Fibroblast of skin of abdomen (primary cell): ENCODE results near the gene ENO3.
A peak's percentile ranks its signal among the peaks of the same experiment; 100 is the strongest.

Experiments
- DNase-seq: peaks from one replicate; pipeline ENCODE4 v3.0.0-alpha.2; 2013

Gene ENO3

GRCh38 chr17:4950075-4950745 is 709 bp upstream of the ENO3 start:
- no peak for DNase-seq

- no peak for DNase-seq
Observed at GRCh38 chr17:4951486-4951885, 567 bp downstream of the ENO3 start.

GRCh38 chr17:4953451-4953961 is 2.6 kb downstream of the ENO3 start:
- peak; percentile 79 for DNase-seq

GRCh38 chr17:4955091-4955490 is 4.2 kb downstream of the ENO3 start:
- no peak for DNase-seq

GRCh38 chr17:4956493-4957061 is 5.7 kb downstream of the ENO3 start:
- no peak for DNase-seq

GRCh38 chr17:4958102-4958501 is 7.2 kb downstream of the ENO3 start:
- no peak for DNase-seq

GRCh38 chr17:4959261-4959965 is 8.5 kb downstream of the ENO3 start:
- DNase-seq, result no peak

GRCh38 chr17:4960279-4960922 is 9.5 kb downstream of the ENO3 start:
- DNase-seq, result no peak

- no peak for DNase-seq
Observed at GRCh38 chr17:4965311-4965986, 14.5 kb downstream of the ENO3 start.

- DNase-seq, result peak; percentile 100
Observed at GRCh38 chr17:4966844-4967538, 16.1 kb downstream of the ENO3 start.

GRCh38 chr17:4967539-4968485 is 16.9 kb downstream of the ENO3 start, which contains the start of gene SPAG7:
SPAG7 (minus strand) TSS chr17:4967817; CDS start chr17:4967804, 13 bp downstream.
- DNase-seq, result peak; percentile 97

GRCh38 chr17:4968486-4969046 is 17.6 kb downstream of the ENO3 start:
- peak; percentile 38 for DNase-seq

GRCh38 chr17:4969047-4969550 is 18.2 kb downstream of the ENO3 start:
- DNase-seq, result peak; percentile 96

- DNase-seq, result no peak
Observed at GRCh38 chr17:4969551-4970173, 18.7 kb downstream of the ENO3 start.

GRCh38 chr17:4970273-4970672 is 19.4 kb downstream of the ENO3 start:
- no peak for DNase-seq

GRCh38 chr17:4971826-4972225 is 20.9 kb downstream of the ENO3 start:
- DNase-seq, result no peak

- DNase-seq, result no peak
Observed at GRCh38 chr17:4972322-4972721, 21.4 kb downstream of the ENO3 start.

- DNase-seq, result no peak
Observed at GRCh38 chr17:4972752-4973151, 21.8 kb downstream of the ENO3 start.

- DNase-seq, result no peak
Observed at GRCh38 chr17:4973256-4974114, 22.6 kb downstream of the ENO3 start.
